CD4-positive, alpha-beta T cell treated with Interferon gamma for 1 hour (primary cell): ENCODE measurements around the gene ZACN.

Experiments
- DNase-seq: peaks from one replicate; pipeline ENCODE4 v3.0.0-alpha.2; 2020

Gene ZACN

GRCh38 chr17:76104140-76104895 is 25.3 kb downstream of the ZACN start:
- DNase-seq, result no peak

- DNase-seq, result no peak
These were observed 25.9 kb downstream of the ZACN start for GRCh38 chr17:76104896-76105231.

DNA sequence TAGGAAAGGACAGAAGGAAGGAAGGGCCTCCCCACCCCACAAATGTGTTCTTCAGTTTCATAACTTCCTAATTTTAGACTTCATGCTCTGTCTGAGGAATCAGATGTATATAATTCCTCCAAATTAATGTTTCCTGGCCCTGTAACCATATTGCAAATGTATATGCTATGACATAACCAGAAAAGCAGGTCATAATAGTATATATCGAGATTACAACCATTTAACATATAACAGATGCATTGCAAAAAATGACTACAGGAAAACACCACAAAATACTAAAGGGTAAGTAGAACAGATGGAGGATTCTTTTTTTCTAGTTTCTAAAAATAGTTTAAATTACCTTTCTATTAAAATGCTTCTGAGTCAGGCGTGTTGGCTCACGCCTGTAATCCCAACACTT is 27.7 kb downstream of the ZACN start:
- no peak for DNase-seq

GRCh38 chr17:76107509-76107908 is 28.5 kb downstream of the ZACN start:
- DNase-seq, result no peak

- DNase-seq, result no peak
These were observed 33.0 kb downstream of the ZACN start for GRCh38 chr17:76111956-76112355.

GRCh38 chr17:76115138-76115754 is 36.3 kb downstream of the ZACN start:
- no peak for DNase-seq

DNA sequence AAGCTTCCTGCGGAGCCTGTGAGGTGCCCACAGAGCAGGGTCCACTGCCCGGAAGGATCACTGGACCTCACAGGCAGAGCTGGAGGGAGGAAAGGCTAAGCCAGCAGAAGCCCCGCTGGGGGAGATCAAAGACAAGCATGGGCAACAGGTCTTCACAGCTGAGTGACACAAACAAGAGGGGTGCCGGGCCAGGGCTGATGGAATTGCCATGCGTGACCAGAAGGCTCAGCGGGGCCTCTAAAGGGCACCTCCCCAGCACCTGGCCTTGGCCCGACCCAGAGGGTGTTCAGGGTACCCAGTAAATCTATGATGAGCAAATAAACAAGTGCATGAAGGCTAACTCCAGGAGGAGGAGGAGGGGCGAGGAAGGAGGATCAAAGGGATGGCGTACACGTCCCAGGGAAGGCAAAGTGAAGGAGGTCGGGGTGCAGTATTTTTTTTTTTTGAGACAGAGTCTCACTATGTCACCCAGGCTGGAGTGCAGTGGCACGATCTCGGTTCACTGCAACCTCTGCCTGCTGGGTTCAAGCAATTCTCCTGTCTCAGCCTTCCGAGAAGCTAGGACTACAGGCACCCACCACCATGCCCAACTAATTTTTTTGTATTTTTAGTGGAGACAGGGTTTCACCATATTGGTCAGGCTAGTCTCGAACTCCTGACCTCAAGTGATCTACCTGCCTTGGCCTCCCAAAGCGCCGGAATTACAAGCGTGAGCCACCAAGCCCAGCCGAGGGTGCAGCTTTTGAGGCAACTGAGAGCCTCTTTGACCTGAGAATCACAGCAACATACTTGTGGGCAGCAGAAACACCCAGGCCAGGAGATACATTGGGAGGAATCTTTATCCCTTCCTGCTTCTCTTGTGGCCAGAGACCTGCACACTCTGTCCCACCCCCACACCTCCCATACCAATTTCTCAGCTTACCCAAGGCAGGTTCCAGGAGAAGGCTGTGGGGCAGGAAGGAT is 40.7 kb downstream of the ZACN start:
- DNase-seq, result no peak

GRCh38 chr17:76120658-76121008 is 41.7 kb downstream of the ZACN start:
- DNase-seq, result no peak

GRCh38 chr17:76121932-76122430 is 43.0 kb downstream of the ZACN start:
- DNase-seq, result no peak

DNA sequence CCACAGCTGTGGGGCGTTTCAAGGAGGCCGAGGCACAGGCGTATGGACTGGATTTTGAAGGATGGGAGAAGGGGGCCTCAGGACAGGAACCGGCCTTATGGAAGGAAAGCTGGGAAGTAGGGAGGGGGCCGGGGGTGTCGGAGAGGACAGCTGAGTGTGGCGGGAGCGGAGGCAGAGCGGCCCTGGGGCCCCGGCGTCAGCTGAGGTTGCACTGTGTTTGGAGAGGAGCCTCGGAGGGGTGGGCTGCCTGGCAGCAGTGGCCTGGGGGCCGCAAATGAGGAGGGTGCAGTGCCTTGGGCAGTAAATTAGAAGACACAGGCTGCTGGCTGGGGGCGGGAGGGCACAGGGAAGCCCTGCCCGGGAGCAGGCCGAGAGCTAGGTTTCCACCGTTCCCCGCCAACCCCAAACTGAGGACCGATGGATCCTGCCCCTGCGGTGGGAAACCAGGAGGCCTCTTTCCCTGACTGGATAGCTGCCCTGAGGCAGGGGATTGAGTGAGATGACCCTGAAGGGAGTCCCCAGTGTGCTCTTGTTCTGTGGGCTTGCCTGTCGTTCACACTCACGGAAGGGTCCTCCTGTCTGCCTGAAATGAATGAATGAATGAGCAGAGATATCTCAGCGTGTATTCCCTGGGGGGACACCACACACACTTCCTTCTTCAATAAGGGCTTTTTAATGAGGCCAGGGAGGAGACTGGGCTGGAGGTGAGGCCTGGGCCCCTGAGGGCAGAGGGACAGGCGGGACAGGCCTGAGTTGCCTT is 43.6 kb downstream of the ZACN start:
- no peak for DNase-seq

GRCh38 chr17:76123191-76123499 is 44.2 kb downstream of the ZACN start:
- no peak for DNase-seq

DNA sequence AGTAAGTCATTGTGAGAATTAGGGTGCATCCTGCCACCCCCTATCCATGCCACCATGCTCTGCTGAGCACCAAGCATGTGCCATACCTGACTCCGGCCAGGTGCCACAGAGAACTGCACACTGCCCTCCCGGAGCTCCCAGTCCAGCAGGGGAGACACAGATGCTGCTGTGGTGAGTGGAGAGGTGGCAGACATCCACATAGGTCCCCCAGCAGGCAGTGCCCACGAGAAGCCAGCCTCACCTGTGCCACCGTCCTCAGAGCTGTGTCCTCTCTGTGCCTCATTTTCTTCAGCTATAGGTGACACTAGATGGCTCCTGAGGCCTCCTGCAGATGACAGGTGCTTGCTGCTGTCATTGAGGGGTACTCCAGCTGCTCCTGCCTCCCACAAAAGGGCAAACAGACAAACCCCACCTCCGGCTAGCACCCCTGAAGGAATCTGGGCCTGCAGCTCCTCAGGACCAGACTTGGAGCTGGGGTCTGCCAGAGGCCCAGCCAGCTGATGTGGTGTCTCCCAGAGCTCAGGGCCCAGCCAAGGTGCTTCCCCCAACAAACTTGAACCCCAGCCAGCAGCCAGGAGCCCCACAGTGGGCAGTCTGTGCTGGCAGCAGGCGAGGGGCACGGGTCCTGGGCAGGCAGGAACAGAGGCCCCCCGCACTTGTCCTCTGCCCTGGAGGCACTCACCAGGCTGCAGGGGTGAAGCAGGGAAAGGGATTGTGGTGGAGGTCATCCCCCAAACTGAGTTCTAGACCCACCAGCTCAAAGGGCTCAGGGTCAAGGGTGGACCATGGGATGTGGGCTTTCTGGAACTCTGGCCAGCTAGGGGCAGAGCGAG is 45.0 kb downstream of the ZACN start:
- no peak for DNase-seq

DNA sequence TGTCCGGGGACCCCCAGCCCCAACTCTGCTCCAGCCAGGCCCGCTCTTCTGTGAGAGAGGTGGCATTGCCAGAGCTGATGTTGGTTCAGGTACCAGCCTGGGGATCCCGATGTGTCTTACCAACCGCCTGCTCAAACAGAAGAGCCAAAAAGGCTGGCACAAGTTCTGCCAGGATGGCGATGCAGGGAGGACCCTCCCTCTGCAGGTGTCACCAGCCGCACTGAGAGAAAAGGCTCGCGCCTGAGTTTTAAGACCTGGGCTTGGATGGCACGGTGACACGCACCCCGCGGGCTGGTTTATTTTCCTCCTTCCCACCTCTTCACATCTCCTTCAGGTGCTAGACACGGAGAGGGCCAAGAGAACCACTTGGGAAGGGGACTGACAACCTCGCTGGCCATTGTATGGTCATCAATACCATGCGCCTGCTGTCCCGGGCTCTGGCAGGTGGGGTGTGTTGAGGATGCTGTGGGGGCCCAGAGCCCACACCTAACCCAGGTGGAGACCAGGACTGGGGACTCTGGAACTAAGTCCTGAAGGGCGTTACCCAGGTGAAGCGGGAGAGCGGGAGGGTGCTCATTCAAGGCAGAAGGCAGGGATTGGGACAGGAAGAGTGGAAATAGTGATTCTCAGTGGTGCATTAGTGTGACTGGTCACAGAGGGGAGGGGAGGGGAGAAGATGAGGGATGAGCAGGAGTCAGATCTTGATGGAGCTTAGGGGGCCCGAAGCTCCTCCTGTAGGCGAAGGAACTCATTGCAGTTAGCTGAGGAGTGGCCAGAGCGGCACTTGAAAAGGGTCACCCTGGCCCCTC is 45.8 kb downstream of the ZACN start:
- DNase-seq, result no peak

DNA sequence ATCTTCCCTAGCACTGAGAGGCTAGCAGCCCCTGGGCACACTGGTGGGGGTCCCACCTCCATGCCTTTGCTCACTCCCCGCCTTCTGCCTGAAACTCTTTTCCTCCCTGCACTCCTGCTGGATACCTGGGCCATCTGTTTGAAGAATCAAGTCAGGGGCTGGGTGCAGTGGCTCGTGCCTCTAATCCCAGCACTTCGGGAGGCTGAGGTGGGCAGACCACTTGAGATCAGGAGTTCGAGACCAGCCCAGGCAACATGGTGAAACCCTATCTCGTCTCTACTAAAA is 46.4 kb downstream of the ZACN start:
- DNase-seq, result no peak

GRCh38 chr17:76125922-76126321 is 46.9 kb downstream of the ZACN start:
- no peak for DNase-seq

- DNase-seq, result no peak
These were observed 51.5 kb downstream of the ZACN start for GRCh38 chr17:76130473-76130872.

DNA sequence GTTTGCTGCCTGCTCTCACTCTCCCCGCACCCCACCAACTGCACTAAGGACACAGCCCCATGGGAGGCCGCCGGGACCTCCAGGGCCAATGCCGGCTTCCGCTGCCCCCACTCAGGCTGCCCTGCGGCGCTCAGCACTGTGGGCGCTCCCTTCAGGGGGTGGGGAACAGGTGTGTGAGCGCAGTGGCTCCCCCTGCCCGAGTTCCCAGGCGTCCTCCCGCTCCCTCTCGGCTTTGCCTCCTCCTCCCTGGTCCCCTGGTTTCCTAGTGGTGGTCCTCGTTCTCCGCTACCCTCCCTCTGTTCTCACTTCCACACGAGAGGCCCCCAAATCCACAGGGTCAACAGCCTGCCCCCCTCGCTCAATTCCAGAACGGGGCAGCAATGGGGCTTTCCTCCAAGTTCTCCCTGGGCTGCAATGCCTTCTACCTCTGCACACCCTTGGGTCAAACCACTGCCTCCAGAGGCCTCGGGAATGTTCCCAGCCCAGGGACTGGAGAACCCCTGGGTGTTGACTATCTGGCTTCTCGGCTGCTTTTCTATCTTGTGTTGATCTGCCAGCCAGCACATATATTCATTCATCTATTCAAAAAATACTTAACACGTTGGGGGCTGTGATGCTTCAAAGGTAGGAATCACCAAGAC is 52.2 kb downstream of the ZACN start:
- DNase-seq, result no peak

- DNase-seq, result no peak
These were observed 53.0 kb downstream of the ZACN start for GRCh38 chr17:76131692-76132573.
